ENCODE results near the gene MTA2. TPM values are rescaled to one million over a fixed set of nuclear protein-coding genes. Genes with fewer than 3 reads are reported as not detected.

Gene MTA2
- total RNA-seq = 93.6 and 166 TPM in 2 replicates

DNA sequence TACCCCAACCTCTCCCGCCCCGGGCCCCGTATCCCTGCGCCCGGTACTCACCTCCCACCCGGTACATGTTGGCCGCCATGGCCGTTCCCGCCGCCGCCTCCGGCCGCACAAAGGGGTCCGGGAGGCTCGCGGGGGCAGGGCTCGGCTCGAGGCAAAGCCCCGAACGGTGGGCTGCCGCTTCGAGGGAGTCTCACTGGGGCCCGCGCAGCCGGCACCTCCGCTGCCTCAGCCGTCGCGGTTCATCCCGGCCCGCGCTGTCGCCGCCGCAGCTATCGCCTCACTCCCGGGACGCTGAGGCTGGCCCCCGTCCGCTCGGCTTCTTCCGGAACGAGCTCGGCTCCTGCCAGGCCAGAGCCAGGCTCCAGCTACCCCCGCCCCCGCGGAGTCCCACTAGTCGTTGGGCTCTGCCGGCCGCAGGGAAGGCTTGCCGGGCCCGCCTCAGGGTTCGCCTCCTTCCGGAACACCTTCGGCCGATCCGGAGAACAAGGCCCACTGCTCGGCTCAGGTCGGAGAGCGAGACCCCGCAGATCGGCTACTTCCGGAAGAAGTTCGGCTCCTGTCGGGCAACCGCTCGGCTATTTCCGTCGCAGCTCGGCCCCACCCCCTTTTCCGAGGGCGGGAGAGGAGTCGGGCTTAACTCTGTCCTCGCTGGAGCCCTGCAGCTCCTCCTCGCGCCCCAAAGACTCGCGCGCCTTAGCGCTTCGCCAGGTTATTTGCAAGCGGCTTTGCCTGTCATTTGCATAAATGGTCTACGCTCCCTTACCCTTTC lies at the start of gene MTA2:
TSS of gene MTA2 (minus strand) at position 494 of the 769 bp plus-strand sequence. CDS start at position 79, 415 bp downstream.

DNA sequence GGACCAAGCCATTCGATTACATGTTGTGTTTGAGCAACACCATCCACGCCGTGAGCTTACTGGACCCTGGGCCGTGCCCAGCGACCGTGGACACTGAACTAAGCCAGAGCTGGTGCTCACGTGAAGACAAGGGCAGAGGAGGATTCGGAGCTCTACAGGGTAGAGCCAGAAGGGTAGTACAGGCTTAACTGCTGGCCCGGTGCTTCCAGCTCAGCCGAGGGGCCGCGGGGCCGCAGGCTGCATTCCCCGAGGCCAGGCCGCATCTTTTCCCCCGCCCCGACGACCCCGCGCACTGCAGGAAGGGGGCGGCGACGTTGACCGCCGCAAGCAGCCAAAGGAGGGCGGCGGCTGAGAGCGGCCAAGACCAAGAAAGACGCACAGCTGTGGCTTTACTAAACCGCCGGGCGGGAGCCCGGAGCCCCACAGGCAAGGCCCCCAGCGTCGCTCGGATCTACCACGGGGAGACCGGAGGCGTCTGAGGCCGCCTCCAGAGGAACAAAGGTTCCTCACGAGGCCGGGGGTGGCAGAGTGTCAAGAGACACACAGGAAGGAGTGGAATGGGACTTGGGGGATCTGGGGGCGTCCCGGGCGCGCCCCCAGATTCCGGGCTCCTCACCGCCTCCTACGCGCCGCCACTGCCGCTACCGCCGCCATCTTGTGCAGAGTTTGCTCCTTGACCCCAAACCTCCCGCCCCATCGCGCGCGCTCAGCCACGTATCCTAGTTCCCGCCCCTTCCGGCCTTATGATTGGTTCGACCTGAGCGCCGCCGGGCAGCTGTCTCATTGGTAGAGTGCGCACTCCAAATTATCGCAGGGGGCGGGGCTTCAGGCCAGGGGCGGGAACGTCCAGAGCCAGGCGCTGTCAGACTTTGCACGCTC lies 44.5 kb upstream of the MTA2 start, which contains the start of gene GANAB:
TSS of gene GANAB (minus strand) at position 668 of the 879 bp plus-strand sequence. CDS start at position 654, 14 bp downstream.

GRCh38 chr11:62621567-62622470 lies 20.2 kb upstream of the MTA2 start, which contains the start of gene B3GAT3:
B3GAT3 (minus strand) TSS chr11:62621986; CDS start chr11:62621947, 39 bp downstream.

DNA sequence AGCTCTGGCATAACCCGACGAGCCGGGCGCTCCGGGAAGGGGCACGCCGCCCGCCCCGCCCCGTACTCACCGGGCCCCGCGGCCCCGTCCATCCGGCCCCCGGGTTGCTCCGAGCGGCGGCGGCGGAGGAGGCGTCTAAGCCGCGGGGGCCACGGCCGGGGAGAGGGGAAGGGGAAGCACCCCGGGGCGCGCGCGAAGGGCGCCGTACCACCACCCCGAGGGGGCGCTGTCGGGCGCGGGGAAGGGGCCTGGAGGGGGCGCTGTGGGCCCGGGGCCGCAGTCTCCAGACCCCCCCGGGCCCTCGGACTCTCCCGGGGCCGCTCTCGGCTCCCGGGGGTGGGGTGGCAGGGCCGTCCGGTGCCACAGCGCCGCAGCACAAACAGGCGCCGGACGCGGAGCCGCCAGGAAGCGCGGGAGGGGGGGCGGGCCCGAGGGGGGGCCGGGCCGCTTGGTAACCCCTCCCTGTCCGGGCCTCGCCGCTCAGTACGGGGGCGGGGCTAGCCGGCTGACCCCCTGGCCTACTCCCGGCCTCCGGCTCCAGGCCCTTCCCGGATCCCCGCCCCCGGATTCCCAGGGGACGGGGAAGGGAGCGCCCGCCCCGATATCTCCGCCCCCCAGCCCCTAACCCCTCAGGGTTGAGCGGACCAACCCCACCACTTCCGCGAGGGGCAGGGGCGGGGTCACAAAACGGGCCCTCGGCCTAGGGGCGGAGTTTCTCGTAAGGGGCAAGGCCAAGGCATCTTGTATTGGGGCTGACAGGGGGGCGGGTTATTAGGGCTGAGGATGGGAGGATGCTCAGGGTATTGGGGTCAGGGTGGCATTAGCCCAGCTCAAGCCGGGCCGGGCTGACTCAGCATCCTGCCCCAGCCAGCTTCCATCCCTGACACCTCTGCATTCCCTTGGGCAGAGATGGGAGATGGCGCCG lies 11.0 kb upstream of the MTA2 start, which contains the start of the genes EML3 and ROM1:
TSS of gene EML3 (minus strand) at position 410 of the 925 bp plus-strand sequence. CDS start at position 92, 318 bp downstream.
TSS of gene ROM1 (plus strand) at position 892 of the 925 bp plus-strand sequence. CDS start at position 917, 25 bp downstream.

DNA sequence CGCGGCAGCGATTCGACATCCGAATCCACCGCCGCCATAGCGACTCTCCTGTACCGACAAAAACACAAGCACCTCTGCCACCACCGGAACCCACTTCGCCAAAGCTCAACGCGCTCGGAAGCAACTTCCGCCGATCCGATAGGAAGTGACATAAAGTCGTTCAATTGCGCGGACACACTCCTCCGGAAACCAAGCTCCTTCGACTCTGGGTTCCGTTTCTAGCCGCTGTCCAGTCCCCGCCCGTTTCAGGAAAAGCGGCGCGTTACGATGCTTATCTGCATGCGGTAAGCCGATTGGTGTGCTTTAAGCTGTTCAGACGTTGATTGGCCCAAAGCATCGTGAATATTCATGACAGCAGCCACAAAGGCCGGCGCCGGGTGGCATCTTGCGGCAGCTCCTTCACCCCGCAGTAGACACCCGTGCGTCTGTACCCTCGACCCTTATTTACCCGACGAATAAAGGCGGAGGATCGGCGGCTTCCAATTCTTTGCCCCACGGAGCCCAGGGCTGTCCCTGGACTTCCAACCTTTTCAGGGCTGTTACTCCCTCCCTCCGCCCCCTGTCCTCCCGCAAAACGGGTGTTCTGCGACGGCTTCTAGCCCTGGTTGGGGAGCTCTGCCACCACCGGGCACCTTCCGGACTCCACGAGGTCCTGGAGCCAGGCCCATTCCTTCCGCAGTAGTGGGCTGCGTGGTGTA lies 10.1 kb downstream of the MTA2 start, which contains the start of gene TUT1:
TSS of gene TUT1 (minus strand) at position 76 of the 698 bp plus-strand sequence. CDS start at position 38, 38 bp downstream.

GRCh38 chr11:62573592-62574362 lies 27.9 kb downstream of the MTA2 start, which contains the start of gene EEF1G:
EEF1G (minus strand) TSS chr11:62573891; CDS start chr11:62573842, 49 bp downstream.

GRCh38 chr11:62546244-62546928 lies 55.3 kb downstream of the MTA2 start, which contains the start of gene AHNAK:
AHNAK (minus strand) TSS chr11:62546806; CDS start chr11:62536098, 10,708 bp downstream.

Other genes starting within 250 kb of the MTA2 start
- not detected in 2 replicates for gene SCGB1A1, start 182.8 kb downstream of the MTA2 start, total RNA-seq
- gene AHNAK, start 55.1 kb downstream of the MTA2 start, total RNA-seq = 320 and 463 TPM in 2 replicates
- 1,480 and 1,535 TPM in 2 replicates for gene EEF1G, start 28.0 kb downstream of the MTA2 start, total RNA-seq
- gene TUT1, start 10.3 kb downstream of the MTA2 start, total RNA-seq = 6.2 and 7.9 TPM in 2 replicates
- 13.2 and 15.1 TPM in 2 replicates for gene EML3, start 10.9 kb upstream of the MTA2 start, total RNA-seq
- gene ROM1, start 11.4 kb upstream of the MTA2 start, total RNA-seq = 2.0 and 3.1 TPM in 2 replicates
- gene B3GAT3, start 20.1 kb upstream of the MTA2 start, total RNA-seq = 39.5 and 39.7 TPM in 2 replicates
- 233 and 273 TPM in 2 replicates for gene GANAB, start 44.7 kb upstream of the MTA2 start, total RNA-seq
- 17.2 and 33.7 TPM in 2 replicates for gene INTS5, start 51.4 kb upstream of the MTA2 start, total RNA-seq
- gene C11orf98, start 63.3 kb upstream of the MTA2 start, total RNA-seq = 21.4 and 48.1 TPM in 2 replicates
- gene CSKMT, start 63.4 kb upstream of the MTA2 start, total RNA-seq = 9.8 and 11.0 TPM in 2 replicates
- 7.0 and 13.2 TPM in 2 replicates for gene UQCC3, start 69.8 kb upstream of the MTA2 start, total RNA-seq
- 2.5 and 3.7 TPM in 2 replicates for gene LBHD1, start 70.4 kb upstream of the MTA2 start, total RNA-seq
- gene UBXN1, start 77.2 kb upstream of the MTA2 start, total RNA-seq = 110 and 143 TPM in 2 replicates
- gene LRRN4CL, start 87.7 kb upstream of the MTA2 start, total RNA-seq = 0.58 and 9.6 TPM in 2 replicates
- gene BSCL2, start 105.6 kb upstream of the MTA2 start, total RNA-seq = 48.3 and 54.4 TPM in 2 replicates
- not detected in 2 replicates for gene GNG3, start 105.8 kb upstream of the MTA2 start, total RNA-seq
- 5.6 and 6.1 TPM in 2 replicates for gene HNRNPUL2, start 125.6 kb upstream of the MTA2 start, total RNA-seq
- gene TTC9C, start 126.6 kb upstream of the MTA2 start, total RNA-seq = 28.4 and 30.4 TPM in 2 replicates
- 11.6 and 13.6 TPM in 2 replicates for gene ZBTB3, start 152.3 kb upstream of the MTA2 start, total RNA-seq
- gene POLR2G, start 159.7 kb upstream of the MTA2 start, total RNA-seq = 45.1 and 76.1 TPM in 2 replicates
- 14.1 and 17.8 TPM in 2 replicates for gene TAF6L, start 169.5 kb upstream of the MTA2 start, total RNA-seq
- gene TMEM179B, start 185.5 kb upstream of the MTA2 start, total RNA-seq = 34.9 and 46.5 TPM in 2 replicates
- 18.6 and 20.9 TPM in 2 replicates for gene TMEM223, start 190.1 kb upstream of the MTA2 start, total RNA-seq
- 21.1 and 21.5 TPM in 2 replicates for gene NXF1, start 203.6 kb upstream of the MTA2 start, total RNA-seq
- gene STX5, start 230.2 kb upstream of the MTA2 start, total RNA-seq = 27.6 and 39.3 TPM in 2 replicates
- not detected in 2 replicates for gene TEX54, start 231.0 kb upstream of the MTA2 start, total RNA-seq
- gene WDR74, start 237.7 kb upstream of the MTA2 start, total RNA-seq = 40.3 and 59.8 TPM in 2 replicates

All from regular cardiac myocyte (primary cell).